ENCODE measurements around the gene MSI2.

DNA sequence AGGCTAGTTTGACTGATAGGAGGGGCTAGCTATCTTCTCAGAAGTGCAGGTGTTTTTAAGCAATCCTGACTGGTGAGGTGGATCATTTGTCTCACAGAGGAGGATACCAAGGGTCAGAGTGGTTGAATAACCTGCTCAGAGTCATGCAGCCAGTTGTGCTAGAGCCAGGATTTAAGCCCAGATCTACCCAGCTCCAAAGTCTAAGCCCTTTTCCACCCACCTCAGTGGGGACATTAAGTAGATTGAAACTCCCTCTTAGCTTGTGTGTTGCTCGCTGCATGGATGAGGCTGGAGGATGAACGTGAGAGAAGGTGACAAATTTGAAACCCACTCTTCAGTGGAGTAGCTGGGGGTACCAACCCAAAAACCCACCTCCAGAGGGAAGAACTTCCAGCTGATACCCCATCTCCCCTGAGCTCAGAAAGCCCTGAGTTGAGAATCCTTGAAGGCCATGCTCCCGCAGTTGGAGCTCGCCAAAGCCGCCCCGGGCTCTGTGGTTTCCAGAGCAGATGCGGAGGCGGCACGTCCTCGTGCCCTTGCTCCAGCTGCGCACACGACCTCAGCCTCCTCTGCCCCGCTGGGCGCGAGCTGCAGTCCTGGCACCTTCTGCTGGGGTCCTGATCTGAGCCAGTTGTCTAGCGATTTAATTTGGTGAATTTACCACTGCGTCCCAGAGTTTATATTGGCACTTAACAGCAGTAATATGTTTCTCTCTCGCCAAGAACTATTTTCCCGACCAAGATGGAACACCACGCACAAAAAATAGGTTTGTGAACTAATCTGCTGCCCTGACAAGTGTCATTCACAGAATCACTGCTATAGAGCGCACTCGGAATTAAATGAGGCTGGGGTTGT is 329.2 kb downstream of the MSI2 start:
- TF ChIP-seq POLR2AphosphoS5 (IDR thresholded peaks at IDR 0.05) (no peak), POLR2A (IDR thresholded peaks at IDR 0.05) (no peak), EP300 (IDR thresholded peaks at IDR 0.05) (no peak)
- TF ChIP-seq, protein P1, sequence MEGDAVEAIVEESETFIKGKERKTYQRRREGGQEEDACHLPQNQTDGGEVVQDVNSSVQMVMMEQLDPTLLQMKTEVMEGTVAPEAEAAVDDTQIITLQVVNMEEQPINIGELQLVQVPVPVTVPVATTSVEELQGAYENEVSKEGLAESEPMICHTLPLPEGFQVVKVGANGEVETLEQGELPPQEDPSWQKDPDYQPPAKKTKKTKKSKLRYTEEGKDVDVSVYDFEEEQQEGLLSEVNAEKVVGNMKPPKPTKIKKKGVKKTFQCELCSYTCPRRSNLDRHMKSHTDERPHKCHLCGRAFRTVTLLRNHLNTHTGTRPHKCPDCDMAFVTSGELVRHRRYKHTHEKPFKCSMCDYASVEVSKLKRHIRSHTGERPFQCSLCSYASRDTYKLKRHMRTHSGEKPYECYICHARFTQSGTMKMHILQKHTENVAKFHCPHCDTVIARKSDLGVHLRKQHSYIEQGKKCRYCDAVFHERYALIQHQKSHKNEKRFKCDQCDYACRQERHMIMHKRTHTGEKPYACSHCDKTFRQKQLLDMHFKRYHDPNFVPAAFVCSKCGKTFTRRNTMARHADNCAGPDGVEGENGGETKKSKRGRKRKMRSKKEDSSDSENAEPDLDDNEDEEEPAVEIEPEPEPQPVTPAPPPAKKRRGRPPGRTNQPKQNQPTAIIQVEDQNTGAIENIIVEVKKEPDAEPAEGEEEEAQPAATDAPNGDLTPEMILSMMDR (IDR thresholded peaks at IDR 0.05), result no peak

All from sigmoid colon (tissue), 4 donors.